GM12878 (cell line): ENCODE measurements around the gene TAX1BP1. TPM values are rescaled to one million over a fixed set of nuclear protein-coding genes. Genes with fewer than 3 reads are reported as not detected.

Source experiments
- ATAC-seq: fragments of 200-7000 bp; cut with Tn5 transposase; 3 replicates; pipeline ENCODE4 v1.9.1; 2020; ENCODE audit warnings: mild to moderate bottlenecking, moderate library complexity
- BruUV-seq: library from RNA; stranded (reverse); fragments of 400-500 nt; replicated peaks from 2 replicates; lab custom pipeline; 2021; lab: Mats Ljungman, UMichigan
- CTCF ChIA-PET: fragments of 300-600 bp; sonication (Branson Sonifier 250); formaldehyde crosslinking; extraction: SDS; loops from one replicate; lab custom pipeline; 2021; ENCODE audit warnings: inconsistent platforms; lab: Yijun Ruan, JAX
- POLR2A ChIA-PET: fragments of 350-600 bp; formaldehyde crosslinking; extraction: SDS; loops from one replicate; lab custom pipeline; 2021; ENCODE audit warnings: inconsistent platforms; lab: Charles Lee
- RAD21 ChIA-PET: fragments of 300-600 bp; sonication (Branson Sonifier 250); formaldehyde crosslinking; loops from one replicate; lab custom pipeline; 2023; ENCODE audit warnings: antibody characterized with exemption; ENCODE audit not compliant: unreplicated experiment; lab: Charles Lee
- SMC1A ChIA-PET: fragments of 300-600 bp; sonication (Branson Sonifier 250); formaldehyde crosslinking; loops from one replicate; lab custom pipeline; 2023; ENCODE audit not compliant: unreplicated experiment, uncharacterized antibody; lab: Charles Lee
- DNase-seq: peaks from one replicate; pipeline ENCODE4 v3.0.0-alpha.2; 2011; ENCODE audit warnings: low read depth, low spot score
- FAIRE-seq: peaks from 3 replicates; lab custom pipeline; 2011; peaks lifted over from hg19 to GRCh38; lab: Jason Lieb, UNC
- H2AFZ ChIP-seq: 2 replicates; pipeline ENCODE4 v1.6.0; 2011; ENCODE audit warnings: low read depth, low read length, control low read depth; ENCODE audit not compliant: control insufficient read depth
- H3K27ac ChIP-seq: 2 replicates; pipeline ENCODE4 v1.5.1; 2011; ENCODE audit warnings: control low read depth; ENCODE audit not compliant: control insufficient read depth, insufficient read depth
- H3K27me3 ChIP-seq, 2 experiments: replicated peaks in 1 of 2; 2 replicates each; pipeline versions ENCODE4 v1.6.0 to v1.6.1; 2011; ENCODE audit warnings: low read length in 1 of 2; ENCODE audit not compliant: control insufficient read depth in 2 of 2, insufficient read depth in 2 of 2
- H3K36me3 ChIP-seq, 2 experiments: 2 replicates each; pipeline ENCODE4 v1.5.1; 2011; ENCODE audit warnings: low read length in 1 of 2; ENCODE audit not compliant: control insufficient read depth in 2 of 2, insufficient read depth in 2 of 2
- H3K4me1 ChIP-seq: 2 replicates; pipeline ENCODE4 v1.6.1; 2011; ENCODE audit warnings: mild to moderate bottlenecking, low read length, moderate library complexity, mixed read lengths; ENCODE audit not compliant: control insufficient read depth, insufficient read depth
- H3K4me2 ChIP-seq: 2 replicates; pipeline ENCODE4 v1.6.0; 2011; ENCODE audit warnings: control low read depth; ENCODE audit not compliant: control insufficient read depth, insufficient read depth
- H3K4me3 ChIP-seq: fragments of 200-600 bp; sonication (generic); 2 replicates; pipeline ENCODE4 v1.5.1; 2016
- H3K79me2 ChIP-seq: 2 replicates; pipeline ENCODE4 v1.6.0; 2011; ENCODE audit warnings: low read length; ENCODE audit not compliant: control insufficient read depth, insufficient read depth
- H3K9ac ChIP-seq: 2 replicates; pipeline ENCODE4 v1.8.0; 2011; ENCODE audit warnings: low read length, control low read depth, mixed read lengths; ENCODE audit not compliant: control insufficient read depth, insufficient read depth
- H3K9me3 ChIP-seq: replicated peaks from 3 replicates; pipeline ENCODE4 v1.5.1; 2011; ENCODE audit warnings: mild to moderate bottlenecking, low read length; ENCODE audit not compliant: control insufficient read depth, insufficient read depth
- H4K20me1 ChIP-seq: 2 replicates; pipeline ENCODE4 v1.6.0; 2011; ENCODE audit not compliant: control insufficient read depth, insufficient read depth
- CBX5 ChIP-seq: sonication (generic); IDR thresholded peaks from 2 replicates; pipeline ENCODE4 v1.6.1; 2016; ENCODE audit warnings: low read depth, moderate library complexity, mild to moderate bottlenecking, inconsistent platforms
- ETV6 ChIP-seq, 2 experiments: fragments of 450-650 bp in 1 of 2; IDR thresholded peaks in 1 of 2; conservative IDR thresholded peaks in 1 of 2; 2 replicates each; pipeline ENCODE4 v1.6.1; 2014; ENCODE audit warnings: antibody characterized with exemption in 1 of 2, borderline replicate concordance in 1 of 2, low read depth in 1 of 2, mild to moderate bottlenecking in 1 of 2, moderate library complexity in 1 of 2
- FOS ChIP-seq: IDR thresholded peaks from 3 replicates; pipeline ENCODE4 v1.6.1; 2011; ENCODE audit warnings: borderline replicate concordance; ENCODE audit not compliant: insufficient read length; ENCODE audit errors: extremely low read depth
- IKZF2 ChIP-seq, 2 experiments: fragments of 450-650 bp; IDR thresholded peaks; 2 replicates each; pipeline ENCODE4 v1.6.1; 2017; ENCODE audit warnings: mild to moderate bottlenecking in 2 of 2, moderate library complexity in 2 of 2
- NFYA ChIP-seq: IDR thresholded peaks from 2 replicates; pipeline ENCODE4 v1.6.1; 2011; ENCODE audit warnings: low read depth, mild to moderate bottlenecking, low read length, improper control_type of control experiment, borderline replicate concordance
- RBBP5 ChIP-seq: fragments of 200-600 bp; sonication (generic); conservative IDR thresholded peaks from 2 replicates; pipeline ENCODE4 v1.6.1; 2016
- RELA ChIP-seq: fragments of 450-650 bp; IDR thresholded peaks from 2 replicates; pipeline ENCODE4 v1.8.0; 2014; ENCODE audit warnings: borderline replicate concordance; ENCODE audit not compliant: partially characterized antibody
- TAF1 ChIP-seq: IDR thresholded peaks from 2 replicates; pipeline ENCODE4 v1.6.1; 2011; ENCODE audit warnings: mild to moderate bottlenecking, low read depth, low read length, borderline replicate concordance
- TARDBP ChIP-seq: IDR thresholded peaks from 2 replicates; pipeline ENCODE4 v1.6.1; 2016; ENCODE audit warnings: borderline replicate concordance
- ZNF207 ChIP-seq: fragments of 450-650 bp; IDR thresholded peaks from 2 replicates; pipeline ENCODE4 v1.6.1; 2014; ENCODE audit warnings: antibody characterized with exemption, mild to moderate bottlenecking, borderline replicate concordance
- ZNF622 ChIP-seq: fragments of 450-650 bp; IDR thresholded peaks from 2 replicates; pipeline ENCODE4 v1.6.1; 2017; ENCODE audit warnings: mild to moderate bottlenecking, inconsistent platforms
- WGBS: methylation state at CpG from one replicate; pipeline ENCODE4 v1.1.6; 2016; ENCODE audit warnings: low lambda C conversion rate; ENCODE audit not compliant: insufficient replicate concordance, insufficient coverage; ENCODE audit errors: missing lambda C conversion rate; 5-methylcytosine and 5-hydroxymethylcytosine counted together
- in situ Hi-C: fragments of 300-500 bp; cut with MboI; formaldehyde crosslinking; loops from 9 replicates; pipeline ENCODE4 v1.14.3; 2018; ENCODE audit warnings: mixed read lengths
- intact Hi-C: fragments of 100-400 bp; cut with micrococcal nuclease; formaldehyde crosslinking; loops from one replicate; pipeline ENCODE4 v1.14.2; 2022; ENCODE audit not compliant: unreplicated experiment
- polyA plus RNA-seq, 11 experiments: library from polyadenylated mRNA; depleted of rRNA in 4 of 11; unstranded in 6 of 11; stranded (reverse) in 5 of 11; fragments of >200 nt; fragmentation: Nextera tagmentation in 4 of 11; fragmentation: Illumina TruSeq in 1 of 11; extraction: Ambion mirVana in 4 of 11; extraction: Trizol in 1 of 11; gene quantifications; 1 replicate in 1 of 11; 2 replicates in 10 of 11; pipeline versions ENCODE4 v1.2.1 to v1.2.3, GENCODE V29; 2011 to 2016; ENCODE audit warnings: inconsistent platforms in 2 of 11, missing spikeins in 2 of 11, low read depth in 1 of 11
- total RNA-seq, 4 experiments: library from RNA; depleted of rRNA in 3 of 4; stranded (reverse); fragments of >200 nt in 3 of 4; fragmentation: Illumina TruSeq in 1 of 4; extraction: Trizol in 1 of 4; gene quantifications; 2 replicates each; pipeline versions ENCODE4 v1.2.1 to v1.2.3, GENCODE V29; 2013 to 2021

Gene TAX1BP1
- total and polyA plus RNA-seq, 10 of the 15 experiments (the other 5 are each of a cell fraction or from before 2014, with no cell fraction given), result 30.8 to 105 (median 52.0) TPM

GRCh38 chr7:27788437-27788836, 48.5 kb downstream of the TAX1BP1 start:
- H3K9ac ChIP-seq, result no peak overlapping the region
- H3K4me3 ChIP-seq, result no peak overlapping the region
- no peaks in the 10 kb centered on the region for H3K4me1 ChIP-seq
- SMC1A ChIA-PET, result interaction anchor here (1.4 to 1.6 kb wide), 2 partner anchors 9 to 10 kb away, joined by 3 to 4 read pairs; no protein-coding TSS in a partner anchor
- RAD21 ChIA-PET, result no interaction called here
- no peaks in the 10 kb centered on the region for H4K20me1 ChIP-seq
- intact Hi-C loops (no loop called here), in situ Hi-C loops (no loop called here)
- peaks cover 3 to 12% of the 10 kb centered on the region in 2 experiments; a peak in 3 of 4 replicates for H3K36me3 ChIP-seq
- POLR2A ChIA-PET, result no interaction called here
- no peaks in the 10 kb centered on the region for H3K79me2 ChIP-seq
- FAIRE-seq, result no peak
- H3K9me3 ChIP-seq, result no peaks in the 10 kb centered on the region
- ATAC-seq, result no peak
- CTCF ChIA-PET, result interaction anchor here (0.6 kb wide), 2 partner anchors 9 to 14 kb away, joined by 3 read pairs; no protein-coding TSS in a partner anchor
- H3K27ac ChIP-seq, result no peak overlapping the region
- H3K4me2 ChIP-seq, result no peak overlapping the region
- TF ChIP-seq IKZF2 (IDR thresholded peaks at IDR 0.05), result no peak
- TF ChIP-seq ETV6 (conservative IDR thresholded peaks at IDR 0.05 in 1 of 2, IDR thresholded peaks at IDR 0.05 in 1 of 2; ENCODE audit: borderline replicate concordance in 1 of 2, low read depth in 1 of 2), result no peak
- TF ChIP-seq TAF1, result no peak
- no peak for TF ChIP-seq CBX5
- no TSS peak for BruUV-seq
- no peaks in the 10 kb centered on the region for H3K27me3 ChIP-seq
- H2AFZ ChIP-seq, result no peak overlapping the region
- no peak for DNase-seq

GRCh38 chr7:27793780-27794179, 53.8 kb downstream of the TAX1BP1 start:
- ChIA-PET SMC1A (interaction anchor here (0.7 kb wide), 1 partner anchor 1022 kb away, joined by 3 read pairs; no protein-coding TSS in a partner anchor), CTCF (interaction anchor here (0.7 kb wide), 1 partner anchor 9 kb away, joined by 5 read pairs; no protein-coding TSS in a partner anchor), RAD21 (no interaction called here), POLR2A (no interaction called here)
- Histone ChIP-seq H3K9me3 (no peaks in the 10 kb centered on the region), H3K9ac (no peak overlapping the region), H3K4me3 (no peak overlapping the region), H3K79me2 (no peaks in the 10 kb centered on the region), H4K20me1 (no peaks in the 10 kb centered on the region), H3K4me1 (no peaks in the 10 kb centered on the region), H2AFZ (no peak overlapping the region), H3K36me3 (peaks cover 0 to 7% of the 10 kb centered on the region in 2 experiments), H3K27ac (no peak overlapping the region), H3K4me2 (no peak overlapping the region), H3K27me3 (no peaks in the 10 kb centered on the region)
- 50% methylated on average over 1 of the region's 1 CpG for WGBS
- DNase-seq, result no peak
- intact Hi-C loops, result no loop called here
- in situ Hi-C loops, result no loop called here
- no peak for TF ChIP-seq RBBP5
- no peak for TF ChIP-seq NFYA
- TF ChIP-seq ZNF622, result no peak
- TF ChIP-seq RELA, result no peak
- no peak for TF ChIP-seq TARDBP
- TF ChIP-seq FOS, result no peak
- no peak for TF ChIP-seq ZNF207
- no peak for ATAC-seq
- FAIRE-seq, result no peak
- no TSS peak for BruUV-seq
